Astrocyte (in vitro differentiated cells and primary cell): ENCODE data around the gene INPP5E. TPM values are rescaled to one million over a fixed set of nuclear protein-coding genes. Genes with fewer than 3 reads are reported as not detected.

Experiments used
- DNase-seq: peaks from one replicate; pipeline ENCODE4 v3.0.0-alpha.2; 2010; ENCODE audit warnings: low read depth
- FAIRE-seq: peaks from 2 replicates; lab custom pipeline; 2011; peaks lifted over from hg19 to GRCh38; lab: Jason Lieb, UNC
- H2AFZ ChIP-seq: 2 replicates; pipeline ENCODE4 v1.6.0; 2012; ENCODE audit warnings: low read depth, low read length, inconsistent platforms
- H3K27ac ChIP-seq: 2 replicates; pipeline ENCODE4 v1.5.1; 2011; ENCODE audit warnings: low read depth, low read length, inconsistent platforms
- H3K27me3 ChIP-seq: 2 replicates; pipeline ENCODE4 v1.6.0; 2011; ENCODE audit warnings: low read length, inconsistent platforms; ENCODE audit not compliant: insufficient read depth
- H3K36me3 ChIP-seq: 2 replicates; pipeline ENCODE4 v1.5.1; 2011; ENCODE audit warnings: low read length, inconsistent platforms; ENCODE audit not compliant: insufficient read depth
- H3K4me1 ChIP-seq: 2 replicates; pipeline ENCODE4 v1.5.1; 2011; ENCODE audit warnings: low read length, inconsistent platforms; ENCODE audit not compliant: insufficient read depth
- H3K4me2 ChIP-seq: 2 replicates; pipeline ENCODE4 v1.6.0; 2012; ENCODE audit warnings: low read length, inconsistent platforms
- H3K4me3 ChIP-seq: 2 replicates; pipeline ENCODE4 v1.5.1; 2011; ENCODE audit warnings: low read depth, mild to moderate bottlenecking, low read length, inconsistent platforms; ENCODE audit not compliant: insufficient read depth
- H3K79me2 ChIP-seq: 2 replicates; pipeline ENCODE4 v1.6.0; 2012; ENCODE audit warnings: mild to moderate bottlenecking, low read length, inconsistent platforms; ENCODE audit not compliant: insufficient read depth
- H3K9ac ChIP-seq: 2 replicates; pipeline ENCODE4 v1.6.0; 2012; ENCODE audit warnings: mild to moderate bottlenecking, low read length, inconsistent platforms
- H3K9me3 ChIP-seq: 2 replicates; pipeline ENCODE4 v1.5.1; 2012; ENCODE audit warnings: low read depth, mild to moderate bottlenecking, low read length, inconsistent platforms; ENCODE audit not compliant: insufficient read depth
- H4K20me1 ChIP-seq: 2 replicates; pipeline ENCODE4 v1.6.0; 2012; ENCODE audit warnings: low read length, inconsistent platforms; ENCODE audit not compliant: insufficient read depth
- H3K27ac Mint-ChIP-seq: one replicate; pipeline ENCODE4 v1.8.0; 2021; ENCODE audit warnings: mild to moderate bottlenecking, mixed read lengths; ENCODE audit not compliant: unreplicated experiment
- H3K27me3 Mint-ChIP-seq: one replicate; pipeline ENCODE4 v1.8.0; 2021; ENCODE audit warnings: low read depth, mixed read lengths; ENCODE audit not compliant: unreplicated experiment
- H3K36me3 Mint-ChIP-seq: one replicate; pipeline ENCODE4 v1.8.0; 2021; ENCODE audit warnings: low read depth, mixed read lengths; ENCODE audit not compliant: unreplicated experiment
- H3K4me1 Mint-ChIP-seq: one replicate; pipeline ENCODE4 v1.8.0; 2021; ENCODE audit warnings: low read depth, mixed read lengths; ENCODE audit not compliant: unreplicated experiment
- H3K4me3 Mint-ChIP-seq: one replicate; pipeline ENCODE4 v1.8.0; 2021; ENCODE audit warnings: mild to moderate bottlenecking, moderate library complexity, mixed read lengths; ENCODE audit not compliant: unreplicated experiment
- H3K9me3 Mint-ChIP-seq: one replicate; pipeline ENCODE4 v1.8.0; 2021; ENCODE audit warnings: mild to moderate bottlenecking, mixed read lengths; ENCODE audit not compliant: unreplicated experiment
- CTCF ChIP-seq: IDR thresholded peaks from 2 replicates; pipeline ENCODE4 v1.5.1; 2011; ENCODE audit warnings: low read depth, mild to moderate bottlenecking, inconsistent platforms, low read length, moderate library complexity; ENCODE audit not compliant: insufficient read depth
- EZH2 ChIP-seq: IDR thresholded peaks from 2 replicates; pipeline ENCODE4 v1.6.1; 2012; ENCODE audit warnings: mild to moderate bottlenecking, low read length, inconsistent platforms; ENCODE audit not compliant: insufficient read depth
- total RNA-seq: library from RNA; stranded (reverse); gene quantifications from 2 replicates; pipeline ENCODE4 v1.2.1, GENCODE V29; 2021

INPP5E gene
- total RNA-seq, 1 donor from 2014 or later: 13.2 TPM

GRCh38 chr9:136395345-136396218 is 44.1 kb downstream of the INPP5E start:
- FAIRE-seq: no peak
- peaks cover 25% of the 10 kb centered on the region for H3K36me3 ChIP-seq

GRCh38 chr9:136395020-136395340 is 44.7 kb downstream of the INPP5E start:
- peaks cover 8% of the 10 kb centered on the region for H3K4me1 ChIP-seq
- peaks cover 48% of the 10 kb centered on the region for H4K20me1 ChIP-seq
- FAIRE-seq: no peak

More at GRCh38 chr9:136395345-136396218, 44.1 kb downstream of the INPP5E start:
- Mint-ChIP-seq H3K9me3 (no peaks in the 10 kb centered on the region), H3K27ac (no peak overlapping the region), H3K4me3 (no peak overlapping the region), H3K27me3 (no peaks in the 10 kb centered on the region), H3K4me1 (peaks cover 9% of the 10 kb centered on the region), H3K36me3 (peaks cover 17% of the 10 kb centered on the region)
- Histone ChIP-seq H2AFZ (no peak overlapping the region), H3K4me1 (peaks cover 13% of the 10 kb centered on the region), H3K27ac (no peak overlapping the region), H3K4me3 (no peak overlapping the region), H3K9ac (no peak overlapping the region), H3K4me2 (no peak overlapping the region), H3K79me2 (peaks cover 40% of the 10 kb centered on the region), H3K9me3 (no peaks in the 10 kb centered on the region), H4K20me1 (peaks cover 47% of the 10 kb centered on the region), H3K27me3 (no peaks in the 10 kb centered on the region)
- DNase-seq: no peak
- TF ChIP-seq CTCF (no peak), EZH2 (no peak)

More at GRCh38 chr9:136395020-136395340, 44.7 kb downstream of the INPP5E start:
- no peak overlapping the region for H3K4me2 ChIP-seq
- no peak overlapping the region for H3K27ac ChIP-seq
- no peak for DNase-seq
- no peaks in the 10 kb centered on the region for H3K27me3 ChIP-seq
- peaks cover 40% of the 10 kb centered on the region for H3K79me2 ChIP-seq
- no peak overlapping the region for H2AFZ ChIP-seq
- peaks cover 9% of the 10 kb centered on the region for H3K4me1 Mint-ChIP-seq
- TF ChIP-seq EZH2 (no peak), CTCF (no peak)
- no peaks in the 10 kb centered on the region for H3K9me3 ChIP-seq
- peaks cover 26% of the 10 kb centered on the region for H3K36me3 ChIP-seq
- H3K27me3 Mint-ChIP-seq: no peaks in the 10 kb centered on the region
- no peak overlapping the region for H3K27ac Mint-ChIP-seq
- no peak overlapping the region for H3K4me3 Mint-ChIP-seq
- no peaks in the 10 kb centered on the region for H3K9me3 Mint-ChIP-seq
- H3K4me3 ChIP-seq: no peak overlapping the region
- peaks cover 17% of the 10 kb centered on the region for H3K36me3 Mint-ChIP-seq
- H3K9ac ChIP-seq: no peak overlapping the region
